T47D (cell line): ENCODE data around the gene TRPV4.

ENCODE experiments used
- DNase-seq, 2 experiments: peaks; one replicate each; pipeline versions ENCODE4 v3.0.0 to v3.0.0-alpha.2; 2011 to 2012; ENCODE audit warnings: low read depth in 1 of 2, low spot score in 1 of 2
- JUND ChIP-seq: IDR thresholded peaks from 2 replicates; pipeline ENCODE4 v1.6.1; 2012; ENCODE audit warnings: low read depth
- in situ Hi-C: cut with HindIII; loops from 2 replicates; pipeline ENCODE4 v1.10.0; 2016; ENCODE audit warnings: low sequenced_read_pairs, low pct_unique_long_range_greater_than_20kb

TRPV4 gene

GRCh38 chr12:109847142-109847735, 14.0 kb upstream of the TRPV4 start:
- TF ChIP-seq JUND: no peak
- no peak for DNase-seq
- in situ Hi-C loops: no loop called here

- DNase-seq: no peak
- in situ Hi-C loops: no loop called here
- no peak for TF ChIP-seq JUND
Measured at GRCh38 chr12:109845824-109846205, 12.6 kb upstream of the TRPV4 start.

GRCh38 chr12:109844983-109845823, 12.0 kb upstream of the TRPV4 start:
- peak; percentile 94 to 96 for DNase-seq
- no peak for TF ChIP-seq JUND
- in situ Hi-C loops: no loop called here

- no peak for TF ChIP-seq JUND
- no peak for DNase-seq
- in situ Hi-C loops: no loop called here
Measured at GRCh38 chr12:109844091-109844490, 10.9 kb upstream of the TRPV4 start.

- TF ChIP-seq JUND: no peak
- in situ Hi-C loops: no loop called here
- DNase-seq: no peak
Measured at GRCh38 chr12:109842021-109842420, 8.8 kb upstream of the TRPV4 start.

- in situ Hi-C loops: no loop called here
- no peak for DNase-seq
- no peak for TF ChIP-seq JUND
Measured at GRCh38 chr12:109841356-109841755, 8.2 kb upstream of the TRPV4 start.

GRCh38 chr12:109840305-109841074, 7.3 kb upstream of the TRPV4 start:
- DNase-seq: peak in 1 of 2 experiments; percentile 54
- in situ Hi-C loops: no loop called here
- TF ChIP-seq JUND: no peak

GRCh38 chr12:109839444-109839843, 6.2 kb upstream of the TRPV4 start:
- DNase-seq: no peak
- no peak for TF ChIP-seq JUND
- in situ Hi-C loops: no loop called here

- no peak for TF ChIP-seq JUND
- in situ Hi-C loops: no loop called here
- no peak for DNase-seq
Measured at GRCh38 chr12:109836916-109837315, 3.7 kb upstream of the TRPV4 start.

GRCh38 chr12:109835827-109836226, 2.6 kb upstream of the TRPV4 start:
- no peak for DNase-seq
- TF ChIP-seq JUND: no peak
- in situ Hi-C loops: no loop called here

GRCh38 chr12:109832541-109833306, 474 bp downstream of the TRPV4 start:
- no peak for TF ChIP-seq JUND
- no peak for DNase-seq

GRCh38 chr12:109831929-109832328, 1.3 kb downstream of the TRPV4 start:
- no peak for DNase-seq
- no peak for TF ChIP-seq JUND
- in situ Hi-C loops: no loop called here

More at GRCh38 chr12:109832541-109833306, 474 bp downstream of the TRPV4 start:
- in situ Hi-C loops: no loop called here
